ENCODE measurements around the gene CUBN. TPM values are rescaled to one million over a fixed set of nuclear protein-coding genes. Genes with fewer than 3 reads are reported as not detected.

CUBN gene
- total RNA-seq, 6 experiments from 2014 or later = 0.43 to 1.7 (median 1.2) TPM

DNA sequence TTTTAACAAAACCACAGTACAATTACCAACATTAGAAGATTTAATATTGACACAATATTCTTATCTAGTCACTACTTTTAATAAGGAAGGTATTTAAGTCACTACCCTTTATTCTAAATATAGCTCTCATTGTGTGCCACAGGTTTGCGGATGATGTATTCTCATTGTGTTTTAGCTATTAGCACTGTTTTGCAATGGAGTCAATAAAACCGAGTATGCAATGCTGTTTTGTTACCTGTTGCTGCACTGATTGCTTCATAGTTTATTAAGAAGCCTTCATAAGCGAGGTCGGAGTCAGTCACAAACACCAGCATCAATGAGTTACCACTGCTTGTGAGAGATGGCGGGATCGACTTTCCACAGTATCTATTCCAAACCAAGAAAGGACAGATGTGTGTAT is 64.3 kb downstream of the CUBN start:
- Mint-ChIP-seq H3K27ac (no peak overlapping the region), H3K4me1 (ENCODE audit: low read depth) (peaks cover 75% of the 10 kb centered on the region), H3K9me3 (no peaks in the 10 kb centered on the region), H3K4me3 (no peak overlapping the region), H3K27me3 (ENCODE audit: insufficient read depth) (no peaks in the 10 kb centered on the region; the same call in 1 of the 2 replicates), H3K36me3 (ENCODE audit: low read depth) (no peaks in the 10 kb centered on the region; the same call in 1 of the 2 replicates)
- TF ChIP-seq, protein P1, sequence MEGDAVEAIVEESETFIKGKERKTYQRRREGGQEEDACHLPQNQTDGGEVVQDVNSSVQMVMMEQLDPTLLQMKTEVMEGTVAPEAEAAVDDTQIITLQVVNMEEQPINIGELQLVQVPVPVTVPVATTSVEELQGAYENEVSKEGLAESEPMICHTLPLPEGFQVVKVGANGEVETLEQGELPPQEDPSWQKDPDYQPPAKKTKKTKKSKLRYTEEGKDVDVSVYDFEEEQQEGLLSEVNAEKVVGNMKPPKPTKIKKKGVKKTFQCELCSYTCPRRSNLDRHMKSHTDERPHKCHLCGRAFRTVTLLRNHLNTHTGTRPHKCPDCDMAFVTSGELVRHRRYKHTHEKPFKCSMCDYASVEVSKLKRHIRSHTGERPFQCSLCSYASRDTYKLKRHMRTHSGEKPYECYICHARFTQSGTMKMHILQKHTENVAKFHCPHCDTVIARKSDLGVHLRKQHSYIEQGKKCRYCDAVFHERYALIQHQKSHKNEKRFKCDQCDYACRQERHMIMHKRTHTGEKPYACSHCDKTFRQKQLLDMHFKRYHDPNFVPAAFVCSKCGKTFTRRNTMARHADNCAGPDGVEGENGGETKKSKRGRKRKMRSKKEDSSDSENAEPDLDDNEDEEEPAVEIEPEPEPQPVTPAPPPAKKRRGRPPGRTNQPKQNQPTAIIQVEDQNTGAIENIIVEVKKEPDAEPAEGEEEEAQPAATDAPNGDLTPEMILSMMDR (IDR thresholded peaks at IDR 0.05) = no peak
- DNase-seq = no peak

DNA sequence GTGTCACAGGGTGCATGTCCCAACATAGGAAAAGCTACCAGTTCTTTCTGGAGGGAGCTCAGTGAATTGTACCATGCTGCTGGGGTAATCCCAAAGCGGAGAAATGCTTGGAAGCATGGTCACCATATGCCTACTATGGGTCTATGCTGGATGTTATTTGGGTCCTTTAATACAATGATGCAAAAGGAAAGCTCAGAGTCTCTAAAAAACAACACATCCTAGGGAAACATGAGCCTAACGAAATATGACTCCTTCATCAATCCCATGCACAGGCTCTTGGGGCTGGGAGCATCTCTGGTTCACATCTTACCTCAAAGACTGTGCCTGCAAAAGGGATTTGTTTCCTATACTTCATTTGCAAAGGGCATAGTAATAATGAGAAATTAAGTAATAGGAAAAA is 65.2 kb downstream of the CUBN start:
- Mint-ChIP-seq H3K9me3 (no peaks in the 10 kb centered on the region), H3K27ac (peak overlapping the region; percentile 97)
- DNase-seq = no peak

GRCh38 chr10:17062955-17063484 is 66.6 kb downstream of the CUBN start:
- Mint-ChIP-seq H3K4me3 (peak overlapping the region; percentile 67), H3K4me1 (ENCODE audit: low read depth) (peaks cover 95% of the 10 kb centered on the region), H3K36me3 (ENCODE audit: low read depth) (no peaks in the 10 kb centered on the region; the same call in 1 of the 2 replicates), H3K27me3 (ENCODE audit: insufficient read depth) (no peaks in the 10 kb centered on the region; the same call in 1 of the 2 replicates), H3K9me3 (no peaks in the 10 kb centered on the region), H3K27ac (peak overlapping the region; percentile 97)
- DNase-seq = peak; percentile 94
- TF ChIP-seq, protein P1 (IDR thresholded peaks at IDR 0.05) = no peak

More for the DNA sequence above, 65.2 kb downstream of the CUBN start:
- Mint-ChIP-seq H3K27me3 (ENCODE audit: insufficient read depth) (no peaks in the 10 kb centered on the region; the same call in 1 of the 2 replicates), H3K4me1 (ENCODE audit: low read depth) (peaks cover 83% of the 10 kb centered on the region), H3K36me3 (ENCODE audit: low read depth) (no peaks in the 10 kb centered on the region; the same call in 1 of the 2 replicates), H3K4me3 (no peak overlapping the region)
- TF ChIP-seq, protein P1 (IDR thresholded peaks at IDR 0.05) = no peak

DNA sequence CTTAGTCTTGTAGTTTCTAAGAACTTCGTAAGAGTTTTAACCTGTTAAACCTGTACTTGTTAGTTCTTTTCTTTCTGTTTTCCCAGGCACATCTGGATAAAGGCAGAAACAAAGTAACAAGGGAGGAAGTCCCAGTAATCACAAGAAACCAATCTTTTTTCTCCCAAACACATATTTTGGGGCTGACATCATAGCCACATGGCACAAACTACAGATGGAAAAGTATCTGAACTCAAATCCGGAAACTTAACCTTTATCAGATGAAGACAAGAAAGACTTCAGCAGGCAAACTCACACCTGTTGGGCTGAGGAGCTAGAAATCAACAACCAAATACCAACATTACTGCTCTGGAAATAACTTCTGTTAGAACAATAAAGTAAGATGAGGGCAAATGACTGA is 67.1 kb downstream of the CUBN start:
- Mint-ChIP-seq H3K4me3 (peak overlapping the region; percentile 67), H3K9me3 (no peaks in the 10 kb centered on the region), H3K27me3 (ENCODE audit: insufficient read depth) (no peaks in the 10 kb centered on the region; the same call in 1 of the 2 replicates), H3K36me3 (ENCODE audit: low read depth) (peaks cover under 1% of the 10 kb centered on the region; the same call in 1 of the 2 replicates), H3K27ac (peak overlapping the region; percentile 97), H3K4me1 (ENCODE audit: low read depth) (peaks cover 95% of the 10 kb centered on the region)
- DNase-seq = peak; percentile 82
- TF ChIP-seq, protein P1 (IDR thresholded peaks at IDR 0.05) = no peak

DNA sequence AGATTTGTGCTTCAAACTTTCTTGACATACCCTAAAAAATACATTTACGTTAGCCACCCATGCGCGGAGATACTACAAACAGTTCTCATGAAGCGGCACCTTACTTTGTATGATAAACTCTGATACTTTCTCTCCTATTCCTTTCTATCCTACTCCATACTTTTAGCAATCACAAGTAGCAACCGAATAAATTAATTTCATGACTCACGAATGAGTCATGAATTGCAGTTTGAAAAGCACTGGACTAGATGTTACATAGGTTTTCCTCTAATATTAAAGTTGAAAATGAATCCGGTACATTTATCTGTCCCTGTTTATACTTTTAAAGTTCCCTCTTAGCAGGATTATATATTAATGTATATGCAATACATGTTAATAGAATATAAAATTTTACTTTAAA is 67.6 kb downstream of the CUBN start:
- H3K27me3 Mint-ChIP-seq (ENCODE audit: insufficient read depth) = no peaks in the 10 kb centered on the region; the same call in 1 of the 2 replicates
- peaks cover 95% of the 10 kb centered on the region for H3K4me1 Mint-ChIP-seq (ENCODE audit: low read depth)
- TF ChIP-seq, protein P1 (IDR thresholded peaks at IDR 0.05) = no peak
- peak; percentile 82 for DNase-seq
- peaks cover 3% of the 10 kb centered on the region; the same call in 1 of the 2 replicates for H3K36me3 Mint-ChIP-seq (ENCODE audit: low read depth)
- peak overlapping the region; percentile 93 for H3K27ac Mint-ChIP-seq
- H3K4me3 Mint-ChIP-seq = peak overlapping the region; percentile 67
- H3K9me3 Mint-ChIP-seq = no peaks in the 10 kb centered on the region

Data from HFFc6 (cell line).